Measurements from ENCODE around the gene STX17. TPM values are rescaled to one million over a fixed set of nuclear protein-coding genes. Genes with fewer than 3 reads are reported as not detected.

Gene STX17
- total and polyA plus RNA-seq, 7 donors, result 5.2 to 31.1 (median 19.6) TPM

DNA sequence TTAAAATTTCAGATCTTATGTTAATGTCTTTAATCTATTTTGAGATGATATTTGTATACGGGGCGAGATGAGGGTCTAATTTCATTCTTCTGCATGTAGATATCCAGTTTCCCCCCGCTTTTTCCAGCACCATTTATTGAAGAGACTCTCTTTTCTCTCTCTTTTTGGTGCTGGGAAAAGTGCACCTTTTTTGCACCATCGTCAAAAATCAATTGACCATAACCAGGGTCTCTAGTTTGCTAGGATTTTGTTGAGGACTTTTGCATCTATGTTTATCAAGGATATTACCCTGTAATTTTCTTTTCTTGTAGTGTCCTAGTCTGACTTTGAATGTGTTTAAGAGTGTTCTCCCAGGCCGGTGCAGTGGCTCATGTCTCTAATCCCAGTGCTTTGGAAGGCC, 93.3 kb downstream of the STX17 start:
- H3K9me3 ChIP-seq, result no peaks in the 10 kb centered on the region
- intact Hi-C loops (cut with DNase I), result no loop called here
- WGBS, 3 donors, result 97 to 99% (median 97%) methylated on average over 5 of the region's 5 CpGs
- no peaks in the 10 kb centered on the region for H3K4me1 ChIP-seq
- H3K27me3 ChIP-seq (ENCODE audit: insufficient read depth in 3 of 3, low read length in 2 of 3), result no peaks in the 10 kb centered on the region
- no peak overlapping the region for H3K4me3 ChIP-seq
- DNase-seq (no peak), ATAC-seq (no peak)
- peaks cover 0 to 52% of the 10 kb centered on the region in 2 donors for H3K36me3 ChIP-seq (ENCODE audit: insufficient read depth in 1 of 2, low read depth in 1 of 2)
- no peak overlapping the region for H3K27ac ChIP-seq
- TF ChIP-seq, protein P1, sequence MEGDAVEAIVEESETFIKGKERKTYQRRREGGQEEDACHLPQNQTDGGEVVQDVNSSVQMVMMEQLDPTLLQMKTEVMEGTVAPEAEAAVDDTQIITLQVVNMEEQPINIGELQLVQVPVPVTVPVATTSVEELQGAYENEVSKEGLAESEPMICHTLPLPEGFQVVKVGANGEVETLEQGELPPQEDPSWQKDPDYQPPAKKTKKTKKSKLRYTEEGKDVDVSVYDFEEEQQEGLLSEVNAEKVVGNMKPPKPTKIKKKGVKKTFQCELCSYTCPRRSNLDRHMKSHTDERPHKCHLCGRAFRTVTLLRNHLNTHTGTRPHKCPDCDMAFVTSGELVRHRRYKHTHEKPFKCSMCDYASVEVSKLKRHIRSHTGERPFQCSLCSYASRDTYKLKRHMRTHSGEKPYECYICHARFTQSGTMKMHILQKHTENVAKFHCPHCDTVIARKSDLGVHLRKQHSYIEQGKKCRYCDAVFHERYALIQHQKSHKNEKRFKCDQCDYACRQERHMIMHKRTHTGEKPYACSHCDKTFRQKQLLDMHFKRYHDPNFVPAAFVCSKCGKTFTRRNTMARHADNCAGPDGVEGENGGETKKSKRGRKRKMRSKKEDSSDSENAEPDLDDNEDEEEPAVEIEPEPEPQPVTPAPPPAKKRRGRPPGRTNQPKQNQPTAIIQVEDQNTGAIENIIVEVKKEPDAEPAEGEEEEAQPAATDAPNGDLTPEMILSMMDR (IDR thresholded peaks at IDR 0.05), result no peak

DNA sequence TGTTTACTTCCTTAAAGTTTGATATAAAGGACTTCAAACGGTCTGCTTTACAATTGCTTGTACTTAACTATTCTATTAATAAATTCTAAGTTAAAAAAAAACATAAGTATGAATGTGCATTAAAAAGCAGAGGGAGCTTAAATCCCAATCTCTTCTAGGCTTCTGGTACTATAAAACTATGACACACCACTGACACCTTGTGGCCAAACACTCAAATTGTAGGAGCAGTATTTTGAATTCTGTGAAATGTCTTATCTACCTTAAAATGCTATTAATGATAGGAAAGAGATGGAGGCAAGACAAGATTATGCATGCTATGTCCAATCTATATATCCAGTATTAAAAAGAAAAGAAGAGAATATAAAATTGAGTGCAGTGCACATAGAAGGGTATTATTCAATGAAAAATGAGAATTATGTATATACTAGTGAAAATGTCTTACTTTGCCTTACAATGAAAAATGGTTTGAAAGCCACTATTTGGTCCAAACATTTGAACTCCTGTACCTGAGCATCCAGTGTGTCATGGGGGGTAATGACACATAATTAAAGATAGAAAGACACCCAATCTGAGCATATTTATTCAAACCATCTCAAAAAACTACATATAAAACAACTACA, 104.7 kb downstream of the STX17 start:
- Histone ChIP-seq H3K4me3 (no peak overlapping the region), H3K27ac (no peak overlapping the region), H3K4me1 (peaks cover 4% of the 10 kb centered on the region), H3K9me3 (no peaks in the 10 kb centered on the region), H3K36me3 (ENCODE audit: insufficient read depth in 1 of 2, low read depth in 1 of 2) (peaks cover 5 to 40% of the 10 kb centered on the region in 2 donors), H3K27me3 (ENCODE audit: insufficient read depth in 3 of 3, low read length in 2 of 3) (no peaks in the 10 kb centered on the region)
- WGBS, 3 donors, result 66 to 77% (median 72%) methylated on average over 1 of the region's 1 CpG
- no peak for ATAC-seq
- intact Hi-C loops (cut with DNase I), result no loop called here
- no peak for DNase-seq
- TF ChIP-seq, protein P1 (IDR thresholded peaks at IDR 0.05), result peak; percentile 49

DNA sequence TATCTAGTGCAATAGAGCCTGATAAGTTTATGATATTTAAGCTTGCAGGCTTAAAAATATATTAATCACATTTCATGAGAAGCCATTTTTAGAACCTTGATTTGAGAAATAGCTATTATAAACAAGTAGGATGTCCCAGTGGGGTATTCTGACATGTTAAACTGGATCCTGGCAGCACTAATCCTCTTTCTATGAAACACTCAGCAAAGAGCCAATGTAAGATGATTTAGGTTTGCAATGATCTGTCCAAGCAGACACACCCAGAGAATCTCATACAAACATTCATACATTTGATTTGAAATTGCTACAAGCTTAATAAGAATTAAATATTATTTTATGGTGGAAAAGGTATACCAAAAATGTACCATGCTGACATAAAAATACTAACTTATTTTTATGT, 105.8 kb downstream of the STX17 start:
- H3K4me1 ChIP-seq, result peaks cover 4% of the 10 kb centered on the region
- no peak overlapping the region for H3K27ac ChIP-seq
- H3K27me3 ChIP-seq (ENCODE audit: insufficient read depth in 3 of 3, low read length in 2 of 3), result no peaks in the 10 kb centered on the region
- H3K36me3 ChIP-seq (ENCODE audit: insufficient read depth in 1 of 2, low read depth in 1 of 2), result peaks cover 6 to 42% of the 10 kb centered on the region in 2 donors
- TF ChIP-seq, protein P1 (IDR thresholded peaks at IDR 0.05), result no peak
- ATAC-seq (no peak), DNase-seq (no peak)
- intact Hi-C loops (cut with DNase I), result no loop called here
- no peaks in the 10 kb centered on the region for H3K9me3 ChIP-seq
- no peak overlapping the region for H3K4me3 ChIP-seq

DNA sequence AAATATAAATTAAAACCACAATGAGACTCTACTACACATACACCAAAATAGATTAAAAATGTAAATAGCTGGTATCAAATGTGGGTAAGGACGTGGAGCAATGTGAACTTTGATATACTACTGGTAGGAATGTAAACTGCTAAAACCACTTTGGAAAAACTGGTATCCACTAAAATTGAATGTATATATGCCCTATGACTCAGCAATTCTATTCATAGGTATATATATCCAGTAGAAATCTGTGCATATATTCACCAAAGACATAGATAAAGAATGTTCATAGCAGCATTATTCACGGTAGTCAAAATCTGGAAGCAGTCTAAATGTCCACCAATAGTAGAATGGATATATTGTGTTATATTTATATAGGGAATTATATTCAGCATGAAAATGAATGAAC, 107.1 kb downstream of the STX17 start:
- H3K4me1 ChIP-seq, result peaks cover 4% of the 10 kb centered on the region
- TF ChIP-seq, protein P1 (IDR thresholded peaks at IDR 0.05), result no peak
- H3K27me3 ChIP-seq (ENCODE audit: insufficient read depth in 3 of 3, low read length in 2 of 3), result no peaks in the 10 kb centered on the region
- 87 to 92% (median 89%) methylated on average over 2 of the region's 2 CpGs for WGBS, 3 donors
- peaks cover 6 to 49% of the 10 kb centered on the region in 2 donors for H3K36me3 ChIP-seq (ENCODE audit: insufficient read depth in 1 of 2, low read depth in 1 of 2)
- H3K27ac ChIP-seq, result no peak overlapping the region
- no peak for ATAC-seq
- no peak overlapping the region for H3K4me3 ChIP-seq
- H3K9me3 ChIP-seq, result no peaks in the 10 kb centered on the region
- no peak for DNase-seq
- intact Hi-C loops (cut with DNase I), result no loop called here

DNA sequence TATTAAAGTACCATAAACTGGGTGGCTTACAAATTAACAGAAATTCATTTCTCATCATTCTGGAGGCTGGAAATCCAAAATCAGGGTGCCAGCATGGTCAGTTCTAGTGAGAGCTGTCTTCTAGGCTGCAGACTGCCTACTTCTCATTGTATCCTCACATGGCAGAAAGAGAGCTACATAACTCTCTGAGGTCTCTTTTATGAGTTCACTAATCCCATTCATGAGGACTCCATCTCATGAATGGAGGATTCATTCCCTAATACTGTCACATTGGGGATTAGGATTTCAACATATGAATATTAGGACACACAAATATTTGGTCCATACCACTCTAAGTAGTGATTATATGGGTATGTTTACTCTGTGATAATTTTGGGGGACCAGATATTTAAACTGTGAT, 108.4 kb downstream of the STX17 start:
- Histone ChIP-seq H3K27me3 (ENCODE audit: insufficient read depth in 3 of 3, low read length in 2 of 3) (no peaks in the 10 kb centered on the region), H3K4me3 (no peak overlapping the region), H3K4me1 (peaks cover 4% of the 10 kb centered on the region), H3K36me3 (ENCODE audit: insufficient read depth in 1 of 2, low read depth in 1 of 2) (peaks cover 6 to 55% of the 10 kb centered on the region in 2 donors), H3K27ac (no peak overlapping the region), H3K9me3 (no peaks in the 10 kb centered on the region)
- DNase-seq (no peak), ATAC-seq (no peak)
- TF ChIP-seq, protein P1 (IDR thresholded peaks at IDR 0.05), result no peak
- intact Hi-C loops (cut with DNase I), result no loop called here

Data from psoas muscle (tissue), 8 donors.